ENCODE measurements around the gene TIMP2. TPM values are rescaled to one million over a fixed set of nuclear protein-coding genes. Genes with fewer than 3 reads are reported as not detected.

The TIMP2 gene
- total and polyA plus RNA-seq, 2 of the 13 experiments (the other 11 are each of a cell fraction or from before 2014, with no cell fraction given) = 3.8 to 8.5 TPM

DNA sequence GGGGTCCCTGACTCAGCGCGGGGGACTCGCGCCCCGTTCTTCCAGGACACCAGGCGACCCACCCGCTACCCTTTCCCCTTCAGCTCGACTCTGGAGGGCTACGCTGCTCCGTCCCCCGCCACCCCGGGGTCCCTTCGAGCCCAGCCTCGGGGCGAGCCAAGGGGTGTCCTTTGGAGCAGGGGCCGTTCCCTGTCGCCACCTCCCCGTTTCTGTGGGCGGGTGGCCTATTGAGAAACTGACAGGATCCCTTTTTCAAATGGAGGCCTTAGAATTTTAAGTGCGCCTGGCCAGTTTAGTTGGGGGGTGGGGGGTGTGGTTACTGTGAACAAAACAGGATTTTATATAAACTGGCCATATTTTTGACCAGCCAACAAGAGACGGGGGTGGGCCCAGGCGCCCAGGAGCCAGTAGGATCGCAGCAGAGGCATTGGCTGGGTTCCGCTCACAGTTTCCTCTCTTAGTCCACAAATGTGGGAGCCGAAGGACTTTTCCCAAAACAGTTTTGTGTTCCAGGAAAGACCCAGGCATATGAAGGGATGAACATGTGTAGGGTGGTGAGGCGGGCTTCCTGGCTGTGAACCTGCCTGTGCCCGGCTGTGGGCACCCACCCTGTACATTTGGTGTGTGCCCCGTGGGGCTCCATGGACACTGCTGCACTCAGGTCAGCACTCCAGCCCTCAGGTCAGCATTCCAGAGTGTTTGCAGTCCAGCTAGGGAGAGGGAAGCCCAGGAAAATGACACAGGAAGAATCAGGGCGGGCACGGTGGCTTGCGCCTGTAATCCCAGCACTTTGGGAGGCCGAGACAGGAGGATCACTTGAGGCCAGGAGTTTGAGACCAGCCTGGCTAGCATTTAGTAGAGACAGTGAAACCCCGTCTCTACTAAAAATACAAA lies 722 bp upstream of the TIMP2 start (continued):
- TF ChIP-seq, protein P1, sequence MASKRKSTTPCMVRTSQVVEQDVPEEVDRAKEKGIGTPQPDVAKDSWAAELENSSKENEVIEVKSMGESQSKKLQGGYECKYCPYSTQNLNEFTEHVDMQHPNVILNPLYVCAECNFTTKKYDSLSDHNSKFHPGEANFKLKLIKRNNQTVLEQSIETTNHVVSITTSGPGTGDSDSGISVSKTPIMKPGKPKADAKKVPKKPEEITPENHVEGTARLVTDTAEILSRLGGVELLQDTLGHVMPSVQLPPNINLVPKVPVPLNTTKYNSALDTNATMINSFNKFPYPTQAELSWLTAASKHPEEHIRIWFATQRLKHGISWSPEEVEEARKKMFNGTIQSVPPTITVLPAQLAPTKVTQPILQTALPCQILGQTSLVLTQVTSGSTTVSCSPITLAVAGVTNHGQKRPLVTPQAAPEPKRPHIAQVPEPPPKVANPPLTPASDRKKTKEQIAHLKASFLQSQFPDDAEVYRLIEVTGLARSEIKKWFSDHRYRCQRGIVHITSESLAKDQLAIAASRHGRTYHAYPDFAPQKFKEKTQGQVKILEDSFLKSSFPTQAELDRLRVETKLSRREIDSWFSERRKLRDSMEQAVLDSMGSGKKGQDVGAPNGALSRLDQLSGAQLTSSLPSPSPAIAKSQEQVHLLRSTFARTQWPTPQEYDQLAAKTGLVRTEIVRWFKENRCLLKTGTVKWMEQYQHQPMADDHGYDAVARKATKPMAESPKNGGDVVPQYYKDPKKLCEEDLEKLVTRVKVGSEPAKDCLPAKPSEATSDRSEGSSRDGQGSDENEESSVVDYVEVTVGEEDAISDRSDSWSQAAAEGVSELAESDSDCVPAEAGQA (IDR thresholded peaks at IDR 0.05; ENCODE audit: low read depth) = no peak
- TF ChIP-seq, protein P1 (CRISPR knock-in tag; IDR thresholded peaks at IDR 0.05; ENCODE audit: borderline replicate concordance) = no peak
- TF ChIP-seq JUNB (CRISPR knock-in tag; IDR thresholded peaks at IDR 0.05; ENCODE audit: borderline replicate concordance) (no peak), ZNF790 (CRISPR knock-in tag; IDR thresholded peaks at IDR 0.05; ENCODE audit: borderline replicate concordance) (no peak), ZNF510 (CRISPR knock-in tag; IDR thresholded peaks at IDR 0.05; ENCODE audit: low read depth) (no peak), YEATS4 (CRISPR knock-in tag; IDR thresholded peaks at IDR 0.05; ENCODE audit: borderline replicate concordance) (no peak), ZNF280D (CRISPR knock-in tag; IDR thresholded peaks at IDR 0.05) (no peak), HNF1A (IDR thresholded peaks at IDR 0.05; ENCODE audit: low read depth) (no peak), HNF1A (CRISPR knock-in tag; IDR thresholded peaks at IDR 0.05; ENCODE audit: borderline replicate concordance) (no peak), ZNF430 (CRISPR knock-in tag; IDR thresholded peaks at IDR 0.05) (0 out of 2 replicates have a peak, but pooled peaks have one; percentile 46), GFI1 (CRISPR knock-in tag; IDR thresholded peaks at IDR 0.05; ENCODE audit: borderline replicate concordance) (no peak), ZNF431 (CRISPR knock-in tag; IDR thresholded peaks at IDR 0.05; ENCODE audit: borderline replicate concordance, low read depth) (no peak), ZFP36L1 (CRISPR knock-in tag; IDR thresholded peaks at IDR 0.05) (no peak), ZNF264 (CRISPR knock-in tag; IDR thresholded peaks at IDR 0.05) (no peak), JUND (CRISPR knock-in tag; IDR thresholded peaks at IDR 0.05) (no peak)
